GM12878 (cell line): Measurements from ENCODE around the gene LOXL4. TPM values are rescaled to one million over a fixed set of nuclear protein-coding genes. Genes with fewer than 3 reads are reported as not detected.

Experiments
- ATAC-seq: fragments of 200-7000 bp; cut with Tn5 transposase; 3 replicates; pipeline ENCODE4 v1.9.1; 2020; ENCODE audit warnings: mild to moderate bottlenecking, moderate library complexity
- BruUV-seq: library from RNA; stranded (reverse); fragments of 400-500 nt; replicated peaks from 2 replicates; lab custom pipeline; 2021; lab: Mats Ljungman, UMichigan
- CTCF ChIA-PET: fragments of 300-600 bp; sonication (Branson Sonifier 250); formaldehyde crosslinking; extraction: SDS; loops from one replicate; lab custom pipeline; 2021; ENCODE audit warnings: inconsistent platforms; lab: Yijun Ruan, JAX
- POLR2A ChIA-PET: fragments of 350-600 bp; formaldehyde crosslinking; extraction: SDS; loops from one replicate; lab custom pipeline; 2021; ENCODE audit warnings: inconsistent platforms; lab: Charles Lee
- RAD21 ChIA-PET: fragments of 300-600 bp; sonication (Branson Sonifier 250); formaldehyde crosslinking; loops from one replicate; lab custom pipeline; 2023; ENCODE audit warnings: antibody characterized with exemption; ENCODE audit not compliant: unreplicated experiment; lab: Charles Lee
- SMC1A ChIA-PET: fragments of 300-600 bp; sonication (Branson Sonifier 250); formaldehyde crosslinking; loops from one replicate; lab custom pipeline; 2023; ENCODE audit not compliant: unreplicated experiment, uncharacterized antibody; lab: Charles Lee
- DNase-seq: peaks from one replicate; pipeline ENCODE4 v3.0.0-alpha.2; 2011; ENCODE audit warnings: low read depth, low spot score
- FAIRE-seq: peaks from 3 replicates; lab custom pipeline; 2011; peaks lifted over from hg19 to GRCh38; lab: Jason Lieb, UNC
- H2AFZ ChIP-seq: 2 replicates; pipeline ENCODE4 v1.6.0; 2011; ENCODE audit warnings: low read depth, low read length, control low read depth; ENCODE audit not compliant: control insufficient read depth
- H3K27ac ChIP-seq: 2 replicates; pipeline ENCODE4 v1.5.1; 2011; ENCODE audit warnings: control low read depth; ENCODE audit not compliant: control insufficient read depth, insufficient read depth
- H3K27me3 ChIP-seq, 2 experiments: replicated peaks in 1 of 2; 2 replicates each; pipeline versions ENCODE4 v1.6.0 to v1.6.1; 2011; ENCODE audit warnings: low read length in 1 of 2; ENCODE audit not compliant: control insufficient read depth in 2 of 2, insufficient read depth in 2 of 2
- H3K36me3 ChIP-seq, 2 experiments: 2 replicates each; pipeline ENCODE4 v1.5.1; 2011; ENCODE audit warnings: low read length in 1 of 2; ENCODE audit not compliant: control insufficient read depth in 2 of 2, insufficient read depth in 2 of 2
- H3K4me1 ChIP-seq: 2 replicates; pipeline ENCODE4 v1.6.1; 2011; ENCODE audit warnings: mild to moderate bottlenecking, low read length, moderate library complexity, mixed read lengths; ENCODE audit not compliant: control insufficient read depth, insufficient read depth
- H3K4me2 ChIP-seq: 2 replicates; pipeline ENCODE4 v1.6.0; 2011; ENCODE audit warnings: control low read depth; ENCODE audit not compliant: control insufficient read depth, insufficient read depth
- H3K4me3 ChIP-seq: fragments of 200-600 bp; sonication (generic); 2 replicates; pipeline ENCODE4 v1.5.1; 2016
- H3K79me2 ChIP-seq: 2 replicates; pipeline ENCODE4 v1.6.0; 2011; ENCODE audit warnings: low read length; ENCODE audit not compliant: control insufficient read depth, insufficient read depth
- H3K9ac ChIP-seq: 2 replicates; pipeline ENCODE4 v1.8.0; 2011; ENCODE audit warnings: low read length, control low read depth, mixed read lengths; ENCODE audit not compliant: control insufficient read depth, insufficient read depth
- H3K9me3 ChIP-seq: replicated peaks from 3 replicates; pipeline ENCODE4 v1.5.1; 2011; ENCODE audit warnings: mild to moderate bottlenecking, low read length; ENCODE audit not compliant: control insufficient read depth, insufficient read depth
- H4K20me1 ChIP-seq: 2 replicates; pipeline ENCODE4 v1.6.0; 2011; ENCODE audit not compliant: control insufficient read depth, insufficient read depth
- ATF2 ChIP-seq: IDR thresholded peaks from 2 replicates; pipeline ENCODE4 v1.6.1; 2012; ENCODE audit warnings: low read length, inconsistent platforms
- BRCA1 ChIP-seq: IDR thresholded peaks from 2 replicates; pipeline ENCODE4 v1.6.1; 2011; ENCODE audit warnings: low read depth, low read length, improper control_type of control experiment
- CEBPB ChIP-seq, 2 experiments: fragments of 150-350 bp in 1 of 2; IDR thresholded peaks; 2 replicates each; pipeline ENCODE4 v1.6.1; 2012 to 2014; ENCODE audit warnings: low read depth in 2 of 2, low read length in 2 of 2, borderline replicate concordance in 1 of 2, inconsistent platforms in 1 of 2
- CTCF ChIP-seq, 3 experiments: IDR thresholded peaks in 2 of 3; conservative IDR thresholded peaks in 1 of 3; 2 replicates each; pipeline ENCODE4 v1.5.1; 2011; ENCODE audit warnings: low read depth in 3 of 3, low read length in 3 of 3, mild to moderate bottlenecking in 3 of 3, control low read depth in 2 of 3, moderate library complexity in 2 of 3, inconsistent platforms in 1 of 3, mixed read lengths in 1 of 3; ENCODE audit not compliant: control insufficient read depth in 2 of 3, insufficient read depth in 1 of 3; ENCODE audit errors: extremely low read depth in 1 of 3
- ESRRA ChIP-seq: IDR thresholded peaks from 2 replicates; pipeline ENCODE4 v1.6.1; 2012; ENCODE audit warnings: mild to moderate bottlenecking, low read length, improper control_type of control experiment
- EZH2 ChIP-seq: IDR thresholded peaks from 2 replicates; pipeline ENCODE4 v1.6.1; 2012; ENCODE audit warnings: low read depth, mild to moderate bottlenecking, control low read depth, inconsistent platforms, low read length, borderline replicate concordance; ENCODE audit not compliant: control insufficient read depth
- MEF2A ChIP-seq: IDR thresholded peaks from 2 replicates; pipeline ENCODE4 v1.6.1; 2011; ENCODE audit warnings: low read depth, mild to moderate bottlenecking, low read length, moderate library complexity; ENCODE audit not compliant: insufficient read depth
- NFYA ChIP-seq: IDR thresholded peaks from 2 replicates; pipeline ENCODE4 v1.6.1; 2011; ENCODE audit warnings: low read depth, mild to moderate bottlenecking, low read length, improper control_type of control experiment, borderline replicate concordance
- POLR2A ChIP-seq: IDR thresholded peaks from 2 replicates; pipeline ENCODE4 v1.6.1; 2011; ENCODE audit warnings: low read depth, mild to moderate bottlenecking, low read length
- POLR2AphosphoS2 ChIP-seq: IDR thresholded peaks from 2 replicates; pipeline ENCODE4 v1.6.1; 2011; ENCODE audit warnings: low read depth, mild to moderate bottlenecking, low read length, improper control_type of control experiment, moderate library complexity
- RBBP5 ChIP-seq: fragments of 200-600 bp; sonication (generic); conservative IDR thresholded peaks from 2 replicates; pipeline ENCODE4 v1.6.1; 2016
- SIX5 ChIP-seq: IDR thresholded peaks from 2 replicates; pipeline ENCODE4 v1.6.1; 2011; ENCODE audit warnings: mild to moderate bottlenecking, low read depth, low read length, moderate library complexity; ENCODE audit not compliant: severe bottlenecking
- SREBF2 ChIP-seq: IDR thresholded peaks from 2 replicates; pipeline ENCODE4 v1.6.1; 2012; ENCODE audit warnings: mild to moderate bottlenecking, low read length
- SRF ChIP-seq, 2 experiments: IDR thresholded peaks; 2 replicates each; pipeline ENCODE4 v1.6.1; 2011; ENCODE audit warnings: low read depth in 2 of 2, low read length in 2 of 2, mild to moderate bottlenecking in 1 of 2, moderate library complexity in 1 of 2
- STAT1 ChIP-seq: fragments of 450-650 bp; conservative IDR thresholded peaks from 2 replicates; pipeline ENCODE4 v1.6.1; 2014; ENCODE audit warnings: antibody characterized with exemption, mild to moderate bottlenecking
- TBL1XR1 ChIP-seq: IDR thresholded peaks from 2 replicates; pipeline ENCODE4 v1.6.1; 2012; ENCODE audit warnings: low read depth, low read length, improper control_type of control experiment
- TCF12 ChIP-seq: IDR thresholded peaks from 2 replicates; pipeline ENCODE4 v1.6.1; 2011; ENCODE audit warnings: low read depth, mild to moderate bottlenecking, low read length
- ZSCAN29 ChIP-seq: fragments of 450-650 bp; IDR thresholded peaks from 2 replicates; pipeline ENCODE4 v1.6.1; 2017; ENCODE audit warnings: mild to moderate bottlenecking, moderate library complexity
- WGBS: methylation state at CpG from one replicate; pipeline ENCODE4 v1.1.6; 2016; ENCODE audit warnings: low lambda C conversion rate; ENCODE audit not compliant: insufficient replicate concordance, insufficient coverage; ENCODE audit errors: missing lambda C conversion rate; 5-methylcytosine and 5-hydroxymethylcytosine counted together
- in situ Hi-C: fragments of 300-500 bp; cut with MboI; formaldehyde crosslinking; loops from 9 replicates; pipeline ENCODE4 v1.14.3; 2018; ENCODE audit warnings: mixed read lengths
- intact Hi-C: fragments of 100-400 bp; cut with micrococcal nuclease; formaldehyde crosslinking; loops from one replicate; pipeline ENCODE4 v1.14.2; 2022; ENCODE audit not compliant: unreplicated experiment
- polyA plus RNA-seq, 11 experiments: library from polyadenylated mRNA; depleted of rRNA in 4 of 11; unstranded in 6 of 11; stranded (reverse) in 5 of 11; fragments of >200 nt; fragmentation: Nextera tagmentation in 4 of 11; fragmentation: Illumina TruSeq in 1 of 11; extraction: Ambion mirVana in 4 of 11; extraction: Trizol in 1 of 11; gene quantifications; 1 replicate in 1 of 11; 2 replicates in 10 of 11; pipeline versions ENCODE4 v1.2.1 to v1.2.3, GENCODE V29; 2011 to 2016; ENCODE audit warnings: inconsistent platforms in 2 of 11, missing spikeins in 2 of 11, low read depth in 1 of 11
- total RNA-seq, 4 experiments: library from RNA; depleted of rRNA in 3 of 4; stranded (reverse); fragments of >200 nt in 3 of 4; fragmentation: Illumina TruSeq in 1 of 4; extraction: Trizol in 1 of 4; gene quantifications; 2 replicates each; pipeline versions ENCODE4 v1.2.1 to v1.2.3, GENCODE V29; 2013 to 2021

LOXL4 gene
- total and polyA plus RNA-seq, 10 of the 15 experiments (the other 5 are each of a cell fraction or from before 2014, with no cell fraction given): 0.02 to 0.12 (median 0.08) TPM; not detected in 3

DNA sequence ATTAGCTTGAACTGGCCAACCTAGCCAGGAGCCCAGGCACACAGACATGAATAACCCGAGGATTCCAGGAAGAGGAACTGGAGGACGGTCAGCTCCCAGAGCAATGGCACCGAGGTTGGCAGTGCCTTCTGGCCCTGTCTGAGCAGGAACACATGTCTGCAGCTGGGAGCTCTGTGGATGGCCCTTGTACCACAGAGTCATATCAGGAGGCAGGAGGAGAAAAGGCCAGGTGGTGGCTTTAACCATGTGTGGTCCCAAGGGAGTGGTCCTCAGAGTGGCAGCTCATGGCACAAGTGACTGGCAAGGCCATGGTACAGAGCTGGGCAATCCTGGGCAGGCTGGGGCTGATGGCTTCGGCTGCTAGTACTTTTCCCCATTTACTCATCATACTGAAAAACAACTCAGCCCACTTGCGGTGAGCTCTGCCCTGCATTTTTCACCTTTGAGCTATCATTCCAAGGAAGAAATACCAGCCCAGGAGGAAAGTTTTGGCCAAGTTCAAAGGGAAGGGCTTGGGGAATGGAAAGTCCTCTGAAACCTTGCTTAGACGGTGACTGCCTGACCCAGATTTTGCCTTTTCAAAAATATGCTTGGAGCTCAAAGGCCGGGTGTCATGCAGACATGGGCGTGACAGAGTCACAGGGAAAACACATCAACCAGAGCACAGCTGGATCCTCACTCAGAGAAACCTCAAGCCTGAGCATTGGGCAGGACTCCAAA, 25.7 kb upstream of the LOXL4 start (continued):
- no peak for TF ChIP-seq TCF12
- no peak for TF ChIP-seq ATF2
- no peak for TF ChIP-seq SREBF2
- no peak for TF ChIP-seq TBL1XR1
- TF ChIP-seq SRF (IDR thresholded peaks at IDR 0.05; ENCODE audit: low read depth in 2 of 2, low read length in 2 of 2): no peak
- no peak for TF ChIP-seq CEBPB (IDR thresholded peaks at IDR 0.05; ENCODE audit: borderline replicate concordance in 1 of 2, low read depth in 2 of 2, low read length in 2 of 2)
- no peak for TF ChIP-seq STAT1
- TF ChIP-seq BRCA1: no peak

DNA sequence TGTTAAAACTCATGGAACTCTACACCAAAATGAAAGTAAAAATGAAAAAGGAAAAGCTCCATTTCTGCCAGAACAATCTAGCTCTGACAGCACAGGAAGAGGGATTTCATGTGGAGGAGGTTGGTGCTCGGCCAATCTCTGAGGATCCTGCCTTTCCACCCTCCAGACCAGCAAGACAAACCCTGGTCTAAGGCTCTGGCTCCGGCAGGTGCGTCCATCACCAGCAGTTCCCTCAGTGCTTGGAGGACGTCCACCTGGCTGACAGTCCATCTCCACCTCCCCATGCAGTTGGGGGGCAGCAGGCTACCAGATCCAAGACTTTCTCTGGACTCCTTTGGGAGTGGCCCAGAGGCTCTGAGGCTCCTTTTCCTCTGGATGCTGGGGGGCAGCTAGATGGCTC, 25.0 kb upstream of the LOXL4 start:
- SMC1A ChIA-PET: no interaction called here
- H3K27ac ChIP-seq: no peak overlapping the region
- no peaks in the 10 kb centered on the region for H3K4me1 ChIP-seq
- ATAC-seq (no peak), FAIRE-seq (no peak), DNase-seq (no peak)
- WGBS: 32% methylated on average over 4 of the region's 4 CpGs
- no peaks in the 10 kb centered on the region for H4K20me1 ChIP-seq
- in situ Hi-C loops: no loop called here
- H3K4me2 ChIP-seq: no peak overlapping the region
- peaks cover 0 to 7% of the 10 kb centered on the region in 2 experiments; a peak in 2 of 4 replicates for H3K27me3 ChIP-seq
- H3K79me2 ChIP-seq: no peaks in the 10 kb centered on the region
- RAD21 ChIA-PET: no interaction called here
- no peaks in the 10 kb centered on the region for H3K9me3 ChIP-seq
- no peak overlapping the region for H3K4me3 ChIP-seq
- H3K9ac ChIP-seq: no peak overlapping the region
- POLR2A ChIA-PET: interaction anchor here (0.6 kb wide), 1 partner anchor 124 kb away, joined by 5 read pairs; no protein-coding TSS in a partner anchor
- no peak for TF ChIP-seq MEF2A
- no peak for TF ChIP-seq NFYA
- TF ChIP-seq POLR2A: no peak
- no peak for TF ChIP-seq SREBF2
- no peak for TF ChIP-seq RBBP5
- TF ChIP-seq ESRRA: no peak
- no peak for TF ChIP-seq SIX5
- no peak for TF ChIP-seq CTCF (IDR thresholded peaks at IDR 0.05 in 2 of 3, conservative IDR thresholded peaks at IDR 0.05 in 1 of 3; ENCODE audit: control insufficient read depth in 2 of 3, extremely low read depth in 1 of 3, insufficient read depth in 1 of 3, low read depth in 3 of 3, low read length in 3 of 3)
- TF ChIP-seq POLR2AphosphoS2: no peak
- TF ChIP-seq ZSCAN29: no peak
- TF ChIP-seq EZH2: no peak
- no TSS peak for BruUV-seq
- H3K36me3 ChIP-seq: no peaks in the 10 kb centered on the region
- CTCF ChIA-PET: interaction anchor here (1.4 kb wide), 1 partner anchor 265 kb away, joined by 3 read pairs; no protein-coding TSS in a partner anchor
- H2AFZ ChIP-seq: no peak overlapping the region
- intact Hi-C loops: no loop called here
